NB4 (cell line): ENCODE measurements around the gene TAF10.

Experiments
- DNase-seq: peaks from one replicate; pipeline ENCODE4 v3.0.0; 2010; ENCODE audit warnings: low read depth
- H3K4me3 ChIP-seq: one replicate; pipeline ENCODE4 v1.5.1; 2011; ENCODE audit warnings: mild to moderate bottlenecking, low read depth, low read length, moderate library complexity
- CTCF ChIP-seq: IDR thresholded peaks from one replicate; pipeline ENCODE4 v1.5.1; 2012; ENCODE audit warnings: low read depth, low read length
- MAX ChIP-seq: IDR thresholded peaks from 2 replicates; pipeline ENCODE4 v1.6.1; 2011; ENCODE audit warnings: low read depth, low read length
- MYC ChIP-seq: IDR thresholded peaks from 2 replicates; pipeline ENCODE4 v1.6.1; 2011; ENCODE audit warnings: low read depth, low read length
- POLR2A ChIP-seq: IDR thresholded peaks from 2 replicates; pipeline ENCODE4 v1.6.1; 2011; ENCODE audit warnings: mild to moderate bottlenecking; ENCODE audit not compliant: insufficient read length; ENCODE audit errors: extremely low read depth

The TAF10 gene

GRCh38 chr11:6633422-6634408 lies 21.7 kb upstream of the TAF10 start:
- DNase-seq = no peak
- TF ChIP-seq POLR2A = no peak
- TF ChIP-seq CTCF = no peak
- TF ChIP-seq MAX = no peak
- TF ChIP-seq MYC = no peak
- no peak overlapping the region for H3K4me3 ChIP-seq

GRCh38 chr11:6632116-6633073 lies 20.4 kb upstream of the TAF10 start:
- H3K4me3 ChIP-seq = no peak overlapping the region
- peak; percentile 54 for DNase-seq
- no peak for TF ChIP-seq MAX
- no peak for TF ChIP-seq POLR2A
- no peak for TF ChIP-seq CTCF
- TF ChIP-seq MYC = no peak

GRCh38 chr11:6631361-6631890 lies 19.4 kb upstream of the TAF10 start:
- no peak overlapping the region for H3K4me3 ChIP-seq
- no peak for DNase-seq
- TF ChIP-seq POLR2A = no peak
- no peak for TF ChIP-seq CTCF
- no peak for TF ChIP-seq MAX
- no peak for TF ChIP-seq MYC

- DNase-seq = no peak
- TF ChIP-seq MYC (no peak), CTCF (no peak), MAX (no peak), POLR2A (no peak)
- no peak overlapping the region for H3K4me3 ChIP-seq
These were observed 18.7 kb upstream of the TAF10 start for GRCh38 chr11:6630632-6631291.
